Astrocyte (in vitro differentiated cells and primary cell): ENCODE data around the gene CAVIN1.
"Not testable (repeated sequence)": the region's sequence is repeated elsewhere in the genome, so short reads cannot be mapped to it uniquely, and the experiment has no call there.

Source experiments
- CTCF ChIP-seq: IDR thresholded peaks from 2 replicates; pipeline ENCODE4 v1.5.1; 2011; ENCODE audit warnings: low read depth, mild to moderate bottlenecking, inconsistent platforms, low read length, moderate library complexity; ENCODE audit not compliant: insufficient read depth
- EZH2 ChIP-seq: IDR thresholded peaks from 2 replicates; pipeline ENCODE4 v1.6.1; 2012; ENCODE audit warnings: mild to moderate bottlenecking, low read length, inconsistent platforms; ENCODE audit not compliant: insufficient read depth

- not testable (repeated sequence) for TF ChIP-seq CTCF, EZH2
Observed at GRCh38 chr17:42400844-42401375, 22.1 kb downstream of the CAVIN1 start.
